Breast epithelium (tissue), 4 donors: ENCODE measurements around the gene ZNF81. TPM values are rescaled to one million over a fixed set of nuclear protein-coding genes. Genes with fewer than 3 reads are reported as not detected.
"Not testable (repeated sequence)": the region's sequence is repeated elsewhere in the genome, so short reads cannot be mapped to it uniquely, and the experiment has no call there.

ENCODE experiments used
- DNase-seq, 2 donors: peaks; one replicate each; pipeline ENCODE4 v3.0.0-alpha.2; 2019; ENCODE audit warnings: low spot score in 2 of 2
- H3K27ac ChIP-seq, 2 donors: fragments of 200-600 bp; sonication (generic) in 1 of 2; one replicate each; pipeline ENCODE4 v1.5.1; 2016 to 2019; ENCODE audit warnings: mild to moderate bottlenecking in 1 of 2
- H3K27me3 ChIP-seq, 2 donors: fragments of 200-600 bp; sonication (generic) in 1 of 2; one replicate each; pipeline versions ENCODE4 v1.5.1 to v1.6.0; 2017 to 2019; ENCODE audit warnings: control low read depth in 1 of 2, mild to moderate bottlenecking in 1 of 2
- H3K36me3 ChIP-seq: fragments of 200-600 bp; one replicate; pipeline ENCODE4 v1.5.1; 2019
- H3K4me1 ChIP-seq, 2 donors: fragments of 200-600 bp; sonication (generic); one replicate each; pipeline ENCODE4 v1.5.1; 2016 to 2019; ENCODE audit warnings: control low read depth in 1 of 2
- H3K4me3 ChIP-seq, 3 donors: fragments of 200-600 bp; sonication (generic); 1 replicate in 2 of 3; 2 replicates in 1 of 3; pipeline ENCODE4 v1.5.1; 2016 to 2019; ENCODE audit warnings: mild to moderate bottlenecking in 3 of 3, moderate library complexity in 2 of 3
- H3K9me3 ChIP-seq, 2 donors: fragments of 200-600 bp; sonication (generic) in 1 of 2; one replicate each; pipeline ENCODE4 v1.5.1; 2016 to 2019; ENCODE audit warnings: control low read depth in 1 of 2
- CTCF ChIP-seq, 3 donors: fragments of 450-650 bp; IDR thresholded peaks; one replicate each; pipeline ENCODE4 v1.5.1; 2016 to 2017; ENCODE audit warnings: antibody characterized with exemption in 3 of 3, mild to moderate bottlenecking in 3 of 3, moderate library complexity in 3 of 3
- POLR2A ChIP-seq: fragments of 450-650 bp; IDR thresholded peaks from one replicate; pipeline ENCODE4 v1.6.1; 2016; ENCODE audit warnings: antibody characterized with exemption, mild to moderate bottlenecking, moderate library complexity
- POLR2AphosphoS5 ChIP-seq, 3 donors: sonication (generic); formaldehyde crosslinking; IDR thresholded peaks; one replicate each; pipeline ENCODE4 v1.6.1; 2017; ENCODE audit warnings: antibody characterized with exemption in 3 of 3
- intact Hi-C: fragments of 100-400 bp; cut with DNase I; formaldehyde crosslinking; loops from one replicate; pipeline ENCODE4 v1.15.1; 2023; ENCODE audit warnings: low total_unique reads
- total RNA-seq, 3 donors: library from RNA; depleted of rRNA; stranded (reverse); fragments of >200 nt; gene quantifications; one replicate each; pipeline ENCODE4 v1.1.0, GENCODE V29; 2016

The ZNF81 gene
- total RNA-seq, result 10 to 100 TPM in 2 of 3 donors, 1 to 10 TPM in 1; 6.4 to 11.1 (median 10.2) TPM

GRCh38 chrX:47836164-47837072, at the start of gene ZNF81:
Gene ZNF81 (plus strand): TSS chrX:47836902. CDS start chrX:47846268, 9,366 bp downstream.
- Histone ChIP-seq H3K36me3 (no peaks in the 10 kb centered on the region), H3K4me3 (peak within 1 kb of the TSS; percentile 51 to 74 (median 52)), H3K27me3 (peaks cover 0 to 12% of the 10 kb centered on the region in 2 donors), H3K27ac (peak within 1 kb of the TSS; percentile 73 to 81), H3K9me3 (no peaks in the 10 kb centered on the region), H3K4me1 (no peaks in the 10 kb centered on the region)
- intact Hi-C loops, result no loop called here
- no peak for TF ChIP-seq CTCF (IDR thresholded peaks at IDR 0.05)
- peak in 2 of 3 donors; percentile 54 to 59 for TF ChIP-seq POLR2AphosphoS5 (IDR thresholded peaks at IDR 0.05)
- peak; percentile 93 to 95 for DNase-seq

- no peak for DNase-seq
- intact Hi-C loops, result no loop called here
- peaks cover 0 to 27% of the 10 kb centered on the region in 2 donors for H3K27me3 ChIP-seq
- no peaks in the 10 kb centered on the region for H3K36me3 ChIP-seq
- no peak overlapping the region for H3K27ac ChIP-seq
- no peaks in the 10 kb centered on the region for H3K4me1 ChIP-seq
- no peaks in the 10 kb centered on the region for H3K9me3 ChIP-seq
- TF ChIP-seq POLR2A (no peak), CTCF (IDR thresholded peaks at IDR 0.05) (no peak), POLR2AphosphoS5 (IDR thresholded peaks at IDR 0.05) (no peak)
- H3K4me3 ChIP-seq, result no peak overlapping the region
Observed at GRCh38 chrX:47796433-47796906, 40.2 kb upstream of the ZNF81 start.

- H3K4me3 ChIP-seq, result no peak overlapping the region
- no peak overlapping the region for H3K27ac ChIP-seq
- no peaks in the 10 kb centered on the region for H3K9me3 ChIP-seq
- intact Hi-C loops, result no loop called here
- no peaks in the 10 kb centered on the region for H3K36me3 ChIP-seq
- peaks cover 0 to 33% of the 10 kb centered on the region in 2 donors for H3K27me3 ChIP-seq
- DNase-seq, result no peak
- no peaks in the 10 kb centered on the region for H3K4me1 ChIP-seq
- TF ChIP-seq CTCF (IDR thresholded peaks at IDR 0.05) (no peak), POLR2A (no peak), POLR2AphosphoS5 (IDR thresholded peaks at IDR 0.05) (no peak)
Observed at GRCh38 chrX:47797084-47797483, 39.6 kb upstream of the ZNF81 start.

- Histone ChIP-seq H3K9me3 (no peaks in the 10 kb centered on the region), H3K27me3 (peaks cover 0 to 29% of the 10 kb centered on the region in 2 donors), H3K27ac (no peak overlapping the region), H3K4me1 (no peaks in the 10 kb centered on the region), H3K4me3 (no peak overlapping the region), H3K36me3 (no peaks in the 10 kb centered on the region)
- intact Hi-C loops, result no loop called here
- DNase-seq, result no peak
- TF ChIP-seq POLR2AphosphoS5 (IDR thresholded peaks at IDR 0.05), result no peak
- no peak for TF ChIP-seq CTCF (IDR thresholded peaks at IDR 0.05)
- TF ChIP-seq POLR2A, result no peak
Observed at GRCh38 chrX:47798861-47799260, 37.8 kb upstream of the ZNF81 start.

GRCh38 chrX:47802589-47802988, 34.1 kb upstream of the ZNF81 start:
- DNase-seq, result no peak
- Histone ChIP-seq H3K27me3 (peaks cover 0 to 43% of the 10 kb centered on the region in 2 donors), H3K27ac (no peak overlapping the region), H3K4me1 (no peaks in the 10 kb centered on the region), H3K9me3 (no peaks in the 10 kb centered on the region), H3K4me3 (no peak overlapping the region), H3K36me3 (no peaks in the 10 kb centered on the region)
- intact Hi-C loops, result no loop called here
- TF ChIP-seq CTCF (IDR thresholded peaks at IDR 0.05) (no peak), POLR2AphosphoS5 (IDR thresholded peaks at IDR 0.05) (no peak), POLR2A (no peak)

- peaks cover 0 to 38% of the 10 kb centered on the region in 2 donors for H3K27me3 ChIP-seq
- peak in 1 of 2 donors; percentile 49 for DNase-seq
- H3K27ac ChIP-seq, H3K36me3 ChIP-seq, intact Hi-C loops, H3K4me1 ChIP-seq, H3K9me3 ChIP-seq, H3K4me3 ChIP-seq: not testable (repeated sequence)
Observed at GRCh38 chrX:47803103-47803502, 33.6 kb upstream of the ZNF81 start.
